GM12865 (cell line): ENCODE measurements around the gene TSPO2.

Source experiments
- DNase-seq: peaks from one replicate; pipeline ENCODE4 v3.0.0; 2010; ENCODE audit warnings: low read depth
- H3K4me3 ChIP-seq: 2 replicates; pipeline ENCODE4 v1.5.1; 2011; ENCODE audit warnings: mild to moderate bottlenecking, low read depth, low read length, control low read depth
- CTCF ChIP-seq: IDR thresholded peaks from 2 replicates; pipeline ENCODE4 v1.5.1; 2011; ENCODE audit warnings: low read length, control low read depth, low read depth, inconsistent platforms; ENCODE audit not compliant: insufficient read depth; ENCODE audit errors: missing control alignments

TSPO2 gene

GRCh38 chr6:41049521-41049920 is 7.3 kb downstream of the TSPO2 start:
- H3K4me3 ChIP-seq = no peak overlapping the region
- no peak for DNase-seq
- TF ChIP-seq CTCF = no peak

GRCh38 chr6:41049955-41050354 is 7.7 kb downstream of the TSPO2 start:
- TF ChIP-seq CTCF = no peak
- no peak overlapping the region for H3K4me3 ChIP-seq
- no peak for DNase-seq

- DNase-seq = no peak
- TF ChIP-seq CTCF = no peak
- H3K4me3 ChIP-seq = no peak overlapping the region
These were observed 8.3 kb downstream of the TSPO2 start for GRCh38 chr6:41050536-41050935.

GRCh38 chr6:41051873-41052272 is 9.6 kb downstream of the TSPO2 start:
- DNase-seq = no peak
- no peak overlapping the region for H3K4me3 ChIP-seq
- TF ChIP-seq CTCF = no peak

- TF ChIP-seq CTCF = no peak
- DNase-seq = no peak
- no peak within 1 kb of the TSS for H3K4me3 ChIP-seq
These were observed 10.8 kb downstream of the TSPO2 start, which contains the start of gene APOBEC2 for GRCh38 chr6:41053041-41053440. Gene APOBEC2 (plus strand): TSS chr6:41053202. CDS start chr6:41053348, 146 bp downstream.

GRCh38 chr6:41054511-41054910 is 12.2 kb downstream of the TSPO2 start:
- no peak overlapping the region for H3K4me3 ChIP-seq
- TF ChIP-seq CTCF = no peak
- no peak for DNase-seq

- no peak overlapping the region for H3K4me3 ChIP-seq
- no peak for TF ChIP-seq CTCF
- DNase-seq = no peak
These were observed 12.9 kb downstream of the TSPO2 start for GRCh38 chr6:41055149-41055548.
